ENCODE data around the gene SIRT5.
A peak's percentile ranks its signal among the peaks of the same experiment; 100 is the strongest.

The SIRT5 gene

GRCh38 chr6:13574571-13575376 lies at the start of gene SIRT5:
Gene SIRT5 (plus strand): TSS chr6:13574601. CDS start chr6:13584111, 9,510 bp downstream.
- DNase-seq = peak; percentile 82

GRCh38 chr6:13524801-13525508 lies 49.4 kb upstream of the SIRT5 start:
- no peak for DNase-seq

GRCh38 chr6:13526357-13526726 lies 48.1 kb upstream of the SIRT5 start:
- no peak for DNase-seq

GRCh38 chr6:13526727-13527670 lies 47.4 kb upstream of the SIRT5 start:
- no peak for DNase-seq

GRCh38 chr6:13527671-13528056 lies 46.7 kb upstream of the SIRT5 start:
- no peak for DNase-seq

GRCh38 chr6:13528232-13528631 lies 46.2 kb upstream of the SIRT5 start:
- no peak for DNase-seq

- no peak for DNase-seq
Measured at GRCh38 chr6:13528777-13529343, 45.5 kb upstream of the SIRT5 start.

GRCh38 chr6:13531956-13532355 lies 42.4 kb upstream of the SIRT5 start:
- DNase-seq = no peak

GRCh38 chr6:13534536-13534935 lies 39.9 kb upstream of the SIRT5 start:
- DNase-seq = no peak

GRCh38 chr6:13535306-13535705 lies 39.1 kb upstream of the SIRT5 start:
- no peak for DNase-seq

- no peak for DNase-seq
Measured at GRCh38 chr6:13536796-13537526, 37.4 kb upstream of the SIRT5 start.

- no peak for DNase-seq
Measured at GRCh38 chr6:13537527-13537897, 36.9 kb upstream of the SIRT5 start.

- DNase-seq = no peak
Measured at GRCh38 chr6:13538084-13538483, 36.3 kb upstream of the SIRT5 start.

GRCh38 chr6:13538600-13538999 lies 35.8 kb upstream of the SIRT5 start:
- no peak for DNase-seq

GRCh38 chr6:13539572-13539971 lies 34.8 kb upstream of the SIRT5 start:
- no peak for DNase-seq

GRCh38 chr6:13541496-13541895 lies 32.9 kb upstream of the SIRT5 start:
- DNase-seq = no peak

GRCh38 chr6:13544454-13545186 lies 29.8 kb upstream of the SIRT5 start:
- no peak for DNase-seq

GRCh38 chr6:13545885-13546284 lies 28.5 kb upstream of the SIRT5 start:
- DNase-seq = no peak

GRCh38 chr6:13548500-13549210 lies 25.7 kb upstream of the SIRT5 start:
- DNase-seq = no peak

GRCh38 chr6:13550656-13551055 lies 23.7 kb upstream of the SIRT5 start:
- DNase-seq = no peak

GRCh38 chr6:13553646-13554045 lies 20.8 kb upstream of the SIRT5 start:
- no peak for DNase-seq
